Neuronal stem cell (in vitro differentiated cells): ENCODE data around the gene KRT78.

ENCODE experiments used
- DNase-seq: peaks from one replicate; pipeline ENCODE4 v3.0.0-alpha.2; 2013; ENCODE audit warnings: low spot score
- H2AFZ ChIP-seq: one replicate; pipeline ENCODE4 v1.6.1; 2013; ENCODE audit warnings: mild to moderate bottlenecking, low read length, inconsistent platforms
- H2AK5ac ChIP-seq: 2 replicates; pipeline ENCODE4 v1.6.1; 2013; ENCODE audit warnings: low read depth, mild to moderate bottlenecking, inconsistent platforms, low read length, moderate library complexity, mixed read lengths
- H2BK120ac ChIP-seq: 2 replicates; pipeline ENCODE4 v1.6.1; 2013; ENCODE audit warnings: low read depth, mild to moderate bottlenecking, inconsistent platforms, low read length, moderate library complexity, mixed read lengths
- H2BK12ac ChIP-seq: one replicate; pipeline ENCODE4 v1.6.1; 2013; ENCODE audit warnings: low read length, inconsistent platforms
- H2BK15ac ChIP-seq: 2 replicates; pipeline ENCODE4 v1.6.1; 2013; ENCODE audit warnings: mild to moderate bottlenecking, low read length, inconsistent platforms, mixed read lengths
- H2BK5ac ChIP-seq: one replicate; pipeline ENCODE4 v1.6.1; 2013; ENCODE audit warnings: inconsistent platforms, mild to moderate bottlenecking, low read length, moderate library complexity
- H3K14ac ChIP-seq: one replicate; pipeline ENCODE4 v1.6.1; 2013; ENCODE audit warnings: low read length, inconsistent platforms
- H3K18ac ChIP-seq: 2 replicates; pipeline ENCODE4 v1.6.1; 2013; ENCODE audit warnings: low read length, inconsistent platforms
- H3K23ac ChIP-seq: 2 replicates; pipeline ENCODE4 v1.6.1; 2013; ENCODE audit warnings: low read depth, mild to moderate bottlenecking, mixed read lengths, low read length, inconsistent platforms; ENCODE audit not compliant: poor library complexity
- H3K27ac ChIP-seq: replicated peaks from 3 replicates; pipeline ENCODE4 v1.5.1; 2013; ENCODE audit warnings: low read length, inconsistent platforms
- H3K27me3 ChIP-seq, 3 experiments: 2 replicates each; pipeline ENCODE4 v1.6.1; 2013; ENCODE audit warnings: low read length in 3 of 3, mild to moderate bottlenecking in 2 of 3, inconsistent platforms in 1 of 3, low read depth in 1 of 3, mixed read lengths in 1 of 3, moderate library complexity in 1 of 3; ENCODE audit not compliant: control insufficient read depth in 3 of 3, insufficient read depth in 3 of 3
- H3K36me3 ChIP-seq, 2 donors: replicated peaks in 1 of 2; 2 replicates each; pipeline ENCODE4 v1.6.1; 2013; ENCODE audit warnings: low read length in 2 of 2; ENCODE audit not compliant: control insufficient read depth in 2 of 2, insufficient read depth in 2 of 2
- H3K4ac ChIP-seq: 2 replicates; pipeline ENCODE4 v1.6.1; 2013; ENCODE audit warnings: inconsistent platforms, mild to moderate bottlenecking, low read length, moderate library complexity
- H3K4me1 ChIP-seq, 2 donors: 1 replicate in 1 of 2; 2 replicates in 1 of 2; pipeline ENCODE4 v1.6.1; 2013; ENCODE audit warnings: low read length in 2 of 2, low read depth in 1 of 2; ENCODE audit not compliant: control insufficient read depth in 2 of 2, insufficient read depth in 1 of 2
- H3K4me2 ChIP-seq: one replicate; pipeline ENCODE4 v1.6.1; 2013; ENCODE audit warnings: mild to moderate bottlenecking, low read length, inconsistent platforms; ENCODE audit not compliant: insufficient read depth, poor library complexity, severe bottlenecking
- H3K4me3 ChIP-seq, 2 donors: 2 replicates each; pipeline ENCODE4 v1.5.1; 2013; ENCODE audit warnings: low read length in 2 of 2, mild to moderate bottlenecking in 2 of 2, inconsistent platforms in 1 of 2, moderate library complexity in 1 of 2
- H3K79me1 ChIP-seq: one replicate; pipeline ENCODE4 v1.6.1; 2013; ENCODE audit warnings: low read depth, mild to moderate bottlenecking, inconsistent platforms, low read length, moderate library complexity
- H3K9ac ChIP-seq: one replicate; pipeline ENCODE4 v1.6.1; 2013; ENCODE audit warnings: mild to moderate bottlenecking, low read depth, low read length, inconsistent platforms; ENCODE audit not compliant: poor library complexity
- H3K9me3 ChIP-seq, 2 donors: replicated peaks in 1 of 2; 2 replicates each; pipeline versions ENCODE3 to v1.6.1; 2013; ENCODE audit warnings: low read length in 2 of 2, mild to moderate bottlenecking in 2 of 2, inconsistent platforms in 1 of 2, low read depth in 1 of 2, mixed read lengths in 1 of 2, moderate library complexity in 1 of 2; ENCODE audit not compliant: control insufficient read depth in 2 of 2, insufficient read depth in 1 of 2
- H4K8ac ChIP-seq: one replicate; pipeline ENCODE4 v1.6.1; 2013; ENCODE audit warnings: low read depth, mild to moderate bottlenecking, inconsistent platforms, low read length, moderate library complexity
- H4K91ac ChIP-seq: one replicate; pipeline ENCODE4 v1.6.1; 2013; ENCODE audit warnings: low read length, low read depth, mild to moderate bottlenecking, inconsistent platforms; ENCODE audit not compliant: poor library complexity
- WGBS, 2 donors: extraction: QIAGEN DNeasy Blood & Tissue Kit; methylation state at CpG; one replicate each; pipeline ENCODE4 v1.1.7; 2013; ENCODE audit warnings: missing lambda C conversion rate in 2 of 2, mixed read lengths in 1 of 2; ENCODE audit not compliant: insufficient read length in 2 of 2, insufficient replicate concordance in 1 of 2; ENCODE audit errors: extremely low coverage in 2 of 2; 5-methylcytosine and 5-hydroxymethylcytosine counted together

The KRT78 gene

GRCh38 chr12:52831251-52831650 lies 17.5 kb downstream of the KRT78 start:
- Histone ChIP-seq H3K36me3 (no peaks in the 10 kb centered on the region), H3K4me1 (peaks cover 0 to 11% of the 10 kb centered on the region in 2 donors)
- WGBS, 2 donors, result no CpG with 5 or more reads among the region's 7 CpGs

GRCh38 chr12:52829986-52830770 lies 18.6 kb downstream of the KRT78 start:
- Histone ChIP-seq H3K4me3 (no peak overlapping the region), H2BK15ac (no peak overlapping the region), H3K27me3 (no peaks in the 10 kb centered on the region), H2BK120ac (no peak overlapping the region), H3K27ac (no peak overlapping the region), H2BK5ac (no peak overlapping the region), H2AK5ac (no peak overlapping the region), H4K8ac (no peak overlapping the region), H3K79me1 (no peaks in the 10 kb centered on the region), H2AFZ (no peak overlapping the region), H3K14ac (no peak overlapping the region), H3K4ac (no peak overlapping the region), H4K91ac (no peak overlapping the region), H3K4me1 (peaks cover 0 to 11% of the 10 kb centered on the region in 2 donors), H2BK12ac (peak overlapping the region; percentile 0), H3K18ac (no peak overlapping the region), H3K36me3 (no peaks in the 10 kb centered on the region), H3K4me2 (no peak overlapping the region), H3K9me3 (no peaks in the 10 kb centered on the region), H3K9ac (no peak overlapping the region), H3K23ac (no peak overlapping the region)
- no peak for DNase-seq
- WGBS, 2 donors, result no CpG with 5 or more reads among the region's 8 CpGs

More at GRCh38 chr12:52831251-52831650, 17.5 kb downstream of the KRT78 start:
- Histone ChIP-seq H3K27ac (no peak overlapping the region), H3K18ac (no peak overlapping the region), H2BK5ac (no peak overlapping the region), H3K9me3 (no peaks in the 10 kb centered on the region), H3K14ac (no peak overlapping the region), H3K9ac (no peak overlapping the region), H4K91ac (no peak overlapping the region), H2BK120ac (no peak overlapping the region), H3K4ac (no peak overlapping the region), H3K27me3 (peaks cover 0 to under 1% (median 0%) of the 10 kb centered on the region in 3 experiments), H2BK12ac (no peak overlapping the region), H3K79me1 (no peaks in the 10 kb centered on the region), H2BK15ac (no peak overlapping the region), H2AFZ (no peak overlapping the region), H2AK5ac (no peak overlapping the region), H3K4me2 (no peak overlapping the region), H4K8ac (no peak overlapping the region), H3K23ac (no peak overlapping the region), H3K4me3 (no peak overlapping the region)
- DNase-seq, result no peak

- Histone ChIP-seq H3K4me3 (no peak overlapping the region), H3K27ac (no peak overlapping the region), H2BK120ac (no peak overlapping the region), H2BK5ac (no peak overlapping the region), H3K18ac (no peak overlapping the region), H4K8ac (no peak overlapping the region), H3K4me2 (no peak overlapping the region), H3K14ac (no peak overlapping the region), H4K91ac (no peak overlapping the region), H3K9ac (no peak overlapping the region), H3K4ac (no peak overlapping the region), H2BK12ac (no peak overlapping the region), H2AK5ac (no peak overlapping the region), H3K4me1 (peaks cover 0 to 11% of the 10 kb centered on the region in 2 donors), H3K36me3 (no peaks in the 10 kb centered on the region), H3K27me3 (no peaks in the 10 kb centered on the region), H3K9me3 (no peaks in the 10 kb centered on the region), H2AFZ (no peak overlapping the region), H3K23ac (no peak overlapping the region), H2BK15ac (no peak overlapping the region), H3K79me1 (no peaks in the 10 kb centered on the region)
- no CpG with 5 or more reads among the region's 2 CpGs for WGBS, 2 donors
- no peak for DNase-seq
Observed at GRCh38 chr12:52828591-52829021, 20.2 kb downstream of the KRT78 start.

- H3K27me3 ChIP-seq, result no peaks in the 10 kb centered on the region
- no peak overlapping the region for H4K91ac ChIP-seq
- H3K79me1 ChIP-seq, result no peaks in the 10 kb centered on the region
- no peak overlapping the region for H3K4me3 ChIP-seq
- no peak overlapping the region for H3K27ac ChIP-seq
- no peak overlapping the region for H2BK5ac ChIP-seq
- no peak overlapping the region for H2AK5ac ChIP-seq
- H3K14ac ChIP-seq, result no peak overlapping the region
- DNase-seq, result no peak
- no peak overlapping the region for H2AFZ ChIP-seq
- H3K18ac ChIP-seq, result no peak overlapping the region
- H3K36me3 ChIP-seq, result no peaks in the 10 kb centered on the region
- H3K9me3 ChIP-seq, result no peaks in the 10 kb centered on the region
- H2BK15ac ChIP-seq, result no peak overlapping the region
- H2BK120ac ChIP-seq, result no peak overlapping the region
- no peak overlapping the region for H3K4ac ChIP-seq
- H3K4me1 ChIP-seq, result peaks cover 0 to 11% of the 10 kb centered on the region in 2 donors
- no peak overlapping the region for H2BK12ac ChIP-seq
- H3K9ac ChIP-seq, result no peak overlapping the region
- no peak overlapping the region for H3K4me2 ChIP-seq
- H4K8ac ChIP-seq, result no peak overlapping the region
- no peak overlapping the region for H3K23ac ChIP-seq
Observed at GRCh38 chr12:52828156-52828555, 20.6 kb downstream of the KRT78 start.
